Measurements from ENCODE around the gene DCAKD. TPM values are rescaled to one million over a fixed set of nuclear protein-coding genes. Genes with fewer than 3 reads are reported as not detected.

DCAKD gene
- total and polyA plus RNA-seq, 2 donors (not counting 1 experiment from before 2014, with no cell fraction given): 21.8 to 41.5 TPM

DNA sequence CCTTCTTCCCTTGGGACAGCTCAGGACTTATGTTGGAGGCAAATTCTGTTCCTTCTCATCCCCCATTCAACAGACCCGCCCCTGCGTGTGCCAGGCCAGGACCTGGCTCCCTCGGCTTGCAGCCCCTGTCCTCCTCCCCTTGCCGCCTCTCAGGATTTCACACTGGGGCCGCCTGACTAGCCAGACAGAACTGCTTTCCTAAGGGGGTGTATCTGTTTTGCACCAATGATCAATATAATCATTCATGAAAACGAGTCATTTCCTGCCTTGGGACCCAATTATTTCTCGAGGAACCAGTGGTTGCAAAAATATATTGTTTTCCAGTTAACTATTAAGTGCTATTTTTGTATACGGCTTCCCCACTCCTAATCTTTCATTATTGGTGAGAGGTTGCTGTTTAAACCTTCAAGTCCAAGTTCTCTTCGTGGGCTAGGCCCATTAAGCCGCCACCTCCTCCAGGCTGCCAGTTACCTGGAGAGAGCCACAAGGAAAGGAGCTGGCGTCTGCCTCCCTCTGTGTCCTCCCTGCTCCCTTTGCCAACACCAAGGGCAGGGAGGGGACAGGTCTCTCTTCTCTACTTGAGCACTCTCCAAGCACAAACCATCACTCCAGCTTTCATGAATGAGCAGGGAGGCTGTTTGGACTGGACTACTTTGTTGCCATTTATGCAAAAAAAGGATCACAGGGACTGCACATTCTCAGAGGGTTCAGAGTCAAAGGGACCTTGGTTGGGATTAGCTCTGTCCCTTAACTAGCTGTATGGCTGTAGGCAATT, 8.9 kb downstream of the DCAKD start:
- no peak for DNase-seq (ENCODE audit: low read depth in 2 of 2)
- Histone ChIP-seq H3K4me2 (ENCODE audit: extremely low read depth, insufficient read depth, low read length) (no peak overlapping the region), H3K9me3 (ENCODE audit: control insufficient read depth, insufficient read depth, low read depth, low read length) (no peaks in the 10 kb centered on the region), H3K27ac (ENCODE audit: insufficient read depth, low read length) (no peak overlapping the region), H3K4me1 (ENCODE audit: control insufficient read depth, extremely low read depth, insufficient read depth, low read length) (peaks cover 8% of the 10 kb centered on the region), H2AFZ (ENCODE audit: low read length) (no peak overlapping the region), H3K9ac (ENCODE audit: insufficient read depth, low read length) (no peak overlapping the region), H4K20me1 (ENCODE audit: control insufficient read depth, extremely low read depth, insufficient read depth, low read length) (no peaks in the 10 kb centered on the region), H3K36me3 (ENCODE audit: control insufficient read depth, insufficient read depth, low read length) (peaks cover 2% of the 10 kb centered on the region), H3K79me2 (ENCODE audit: control insufficient read depth, insufficient read depth, low read length) (peaks cover 23% of the 10 kb centered on the region), H3K4me3 (replicated peaks in 1 of 4; ENCODE audit: control extremely low read depth in 1 of 4, insufficient read depth in 1 of 4, low read depth in 3 of 4, low read length in 4 of 4) (no peak overlapping the region), H3K27me3 (ENCODE audit: control insufficient read depth, insufficient read depth, low read length) (no peaks in the 10 kb centered on the region)
- no peak for TF ChIP-seq EZH2 (IDR thresholded peaks at IDR 0.05; ENCODE audit: low read length, missing control alignments)
- TF ChIP-seq, protein P1, sequence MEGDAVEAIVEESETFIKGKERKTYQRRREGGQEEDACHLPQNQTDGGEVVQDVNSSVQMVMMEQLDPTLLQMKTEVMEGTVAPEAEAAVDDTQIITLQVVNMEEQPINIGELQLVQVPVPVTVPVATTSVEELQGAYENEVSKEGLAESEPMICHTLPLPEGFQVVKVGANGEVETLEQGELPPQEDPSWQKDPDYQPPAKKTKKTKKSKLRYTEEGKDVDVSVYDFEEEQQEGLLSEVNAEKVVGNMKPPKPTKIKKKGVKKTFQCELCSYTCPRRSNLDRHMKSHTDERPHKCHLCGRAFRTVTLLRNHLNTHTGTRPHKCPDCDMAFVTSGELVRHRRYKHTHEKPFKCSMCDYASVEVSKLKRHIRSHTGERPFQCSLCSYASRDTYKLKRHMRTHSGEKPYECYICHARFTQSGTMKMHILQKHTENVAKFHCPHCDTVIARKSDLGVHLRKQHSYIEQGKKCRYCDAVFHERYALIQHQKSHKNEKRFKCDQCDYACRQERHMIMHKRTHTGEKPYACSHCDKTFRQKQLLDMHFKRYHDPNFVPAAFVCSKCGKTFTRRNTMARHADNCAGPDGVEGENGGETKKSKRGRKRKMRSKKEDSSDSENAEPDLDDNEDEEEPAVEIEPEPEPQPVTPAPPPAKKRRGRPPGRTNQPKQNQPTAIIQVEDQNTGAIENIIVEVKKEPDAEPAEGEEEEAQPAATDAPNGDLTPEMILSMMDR (conservative IDR thresholded peaks at IDR 0.05 in 1 of 2, IDR thresholded peaks at IDR 0.05 in 1 of 2; ENCODE audit: low read depth in 1 of 2, low read length in 2 of 2): no peak

DNA sequence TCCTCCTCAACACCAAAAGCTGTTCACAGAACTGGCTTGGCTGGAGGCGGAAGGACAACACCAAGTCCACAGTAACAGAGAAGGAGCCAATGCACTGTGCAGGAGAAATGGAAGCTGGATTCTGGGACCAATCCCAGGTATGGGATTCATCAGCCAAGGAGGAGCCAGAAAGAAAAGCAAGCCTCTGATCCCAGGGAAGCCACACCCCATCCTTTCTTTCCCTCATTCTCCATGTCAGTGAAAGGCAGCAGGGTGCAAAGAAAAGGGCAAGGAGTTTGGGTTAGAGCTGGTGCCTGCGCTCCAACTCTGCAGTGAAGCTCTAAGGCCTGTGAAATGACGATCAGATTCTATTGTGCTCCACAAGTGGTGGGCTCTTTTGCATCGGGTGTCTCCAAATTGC, 11.0 kb downstream of the DCAKD start:
- H3K27ac ChIP-seq (ENCODE audit: insufficient read depth, low read length): no peak overlapping the region
- H3K4me3 ChIP-seq (replicated peaks in 1 of 4; ENCODE audit: control extremely low read depth in 1 of 4, insufficient read depth in 1 of 4, low read depth in 3 of 4, low read length in 4 of 4): no peak overlapping the region
- no peak overlapping the region for H2AFZ ChIP-seq (ENCODE audit: low read length)
- no peak overlapping the region for H3K9ac ChIP-seq (ENCODE audit: insufficient read depth, low read length)
- no peaks in the 10 kb centered on the region for H3K9me3 ChIP-seq (ENCODE audit: control insufficient read depth, insufficient read depth, low read depth, low read length)
- H4K20me1 ChIP-seq (ENCODE audit: control insufficient read depth, extremely low read depth, insufficient read depth, low read length): no peaks in the 10 kb centered on the region
- TF ChIP-seq, protein P1 (conservative IDR thresholded peaks at IDR 0.05 in 1 of 2, IDR thresholded peaks at IDR 0.05 in 1 of 2; ENCODE audit: low read depth in 1 of 2, low read length in 2 of 2): no peak
- no peak for TF ChIP-seq EZH2 (IDR thresholded peaks at IDR 0.05; ENCODE audit: low read length, missing control alignments)
- peaks cover 2% of the 10 kb centered on the region for H3K36me3 ChIP-seq (ENCODE audit: control insufficient read depth, insufficient read depth, low read length)
- peaks cover 18% of the 10 kb centered on the region for H3K79me2 ChIP-seq (ENCODE audit: control insufficient read depth, insufficient read depth, low read length)
- H3K27me3 ChIP-seq (ENCODE audit: control insufficient read depth, insufficient read depth, low read length): no peaks in the 10 kb centered on the region
- DNase-seq (ENCODE audit: low read depth in 2 of 2): no peak
- no peak overlapping the region for H3K4me2 ChIP-seq (ENCODE audit: extremely low read depth, insufficient read depth, low read length)
- peaks cover 8% of the 10 kb centered on the region for H3K4me1 ChIP-seq (ENCODE audit: control insufficient read depth, extremely low read depth, insufficient read depth, low read length)

DNA sequence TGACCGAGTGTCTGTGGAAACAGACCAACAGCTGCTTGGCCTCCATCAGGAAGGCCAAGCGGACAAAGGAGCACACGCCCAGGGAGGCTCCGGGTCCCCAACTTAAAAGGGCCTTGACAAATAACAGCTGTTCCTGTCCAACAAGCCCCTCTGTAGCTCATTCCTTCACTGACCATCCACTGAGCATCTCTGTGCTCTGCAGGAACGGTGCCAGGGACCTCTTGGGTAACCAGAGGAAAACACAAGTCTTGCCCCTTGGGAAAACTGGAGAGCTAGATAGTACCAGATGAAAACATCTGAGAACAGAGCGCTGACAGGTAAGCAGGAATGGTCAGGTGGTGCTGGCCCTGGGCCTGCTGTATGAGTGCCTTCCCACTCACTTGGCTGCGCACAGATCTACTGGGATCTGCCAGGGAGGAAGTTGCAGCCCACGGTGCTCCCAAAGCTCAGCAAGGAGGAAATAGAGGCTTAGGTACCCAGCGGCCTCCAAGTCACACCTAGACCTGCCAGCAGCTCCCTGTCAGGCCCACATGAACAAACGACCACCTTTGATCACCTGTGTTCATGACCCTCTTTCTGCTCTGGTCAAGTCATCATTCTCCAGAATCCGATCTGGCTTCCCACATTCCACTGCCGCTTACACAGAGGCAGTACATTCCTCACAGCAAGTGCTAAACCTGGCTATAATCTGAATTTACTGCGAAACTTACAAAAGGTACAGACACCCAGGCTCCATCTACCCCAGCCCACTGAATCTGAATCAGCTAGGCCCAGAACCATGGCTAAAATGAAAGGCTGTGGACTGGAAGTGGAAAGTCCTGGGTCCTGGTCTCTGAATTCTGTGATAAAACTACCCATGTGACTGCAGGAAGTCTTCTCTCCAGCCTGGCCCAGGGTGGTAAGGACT, 12.5 kb downstream of the DCAKD start:
- peaks cover 2% of the 10 kb centered on the region for H3K36me3 ChIP-seq (ENCODE audit: control insufficient read depth, insufficient read depth, low read length)
- H3K9ac ChIP-seq (ENCODE audit: insufficient read depth, low read length): no peak overlapping the region
- H3K79me2 ChIP-seq (ENCODE audit: control insufficient read depth, insufficient read depth, low read length): peaks cover 13% of the 10 kb centered on the region
- H2AFZ ChIP-seq (ENCODE audit: low read length): no peak overlapping the region
- H3K27me3 ChIP-seq (ENCODE audit: control insufficient read depth, insufficient read depth, low read length): no peaks in the 10 kb centered on the region
- no peaks in the 10 kb centered on the region for H4K20me1 ChIP-seq (ENCODE audit: control insufficient read depth, extremely low read depth, insufficient read depth, low read length)
- no peaks in the 10 kb centered on the region for H3K9me3 ChIP-seq (ENCODE audit: control insufficient read depth, insufficient read depth, low read depth, low read length)
- TF ChIP-seq, protein P1 (conservative IDR thresholded peaks at IDR 0.05 in 1 of 2, IDR thresholded peaks at IDR 0.05 in 1 of 2; ENCODE audit: low read depth in 1 of 2, low read length in 2 of 2): no peak
- no peak for TF ChIP-seq EZH2 (IDR thresholded peaks at IDR 0.05; ENCODE audit: low read length, missing control alignments)
- no peak for DNase-seq (ENCODE audit: low read depth in 2 of 2)
- H3K27ac ChIP-seq (ENCODE audit: insufficient read depth, low read length): no peak overlapping the region
- H3K4me2 ChIP-seq (ENCODE audit: extremely low read depth, insufficient read depth, low read length): no peak overlapping the region
- H3K4me3 ChIP-seq (replicated peaks in 1 of 4; ENCODE audit: control extremely low read depth in 1 of 4, insufficient read depth in 1 of 4, low read depth in 3 of 4, low read length in 4 of 4): no peak overlapping the region
- peaks cover 8% of the 10 kb centered on the region for H3K4me1 ChIP-seq (ENCODE audit: control insufficient read depth, extremely low read depth, insufficient read depth, low read length)

Measured in fibroblast of lung (primary cell).